Esophagus squamous epithelium (tissue), 4 donors: ENCODE results near the gene CFAP77.

Experiments used
- POLR2A ChIP-seq, 4 donors: fragments of 450-650 bp; IDR thresholded peaks; one replicate each; pipeline ENCODE4 v1.6.1; 2017; ENCODE audit warnings: antibody characterized with exemption in 4 of 4, mild to moderate bottlenecking in 4 of 4, moderate library complexity in 3 of 4
- TF ChIP-seq, protein P1 (sequence below), 6 experiments: fragments of 450-650 bp in 4 of 6; fragments of 200-600 bp in 2 of 6; sonication (generic) in 2 of 6; IDR thresholded peaks; one replicate each; pipeline ENCODE4 v1.5.1; 2016 to 2019; ENCODE audit warnings: antibody characterized with exemption in 6 of 6, mild to moderate bottlenecking in 4 of 6, moderate library complexity in 4 of 6

DNA sequence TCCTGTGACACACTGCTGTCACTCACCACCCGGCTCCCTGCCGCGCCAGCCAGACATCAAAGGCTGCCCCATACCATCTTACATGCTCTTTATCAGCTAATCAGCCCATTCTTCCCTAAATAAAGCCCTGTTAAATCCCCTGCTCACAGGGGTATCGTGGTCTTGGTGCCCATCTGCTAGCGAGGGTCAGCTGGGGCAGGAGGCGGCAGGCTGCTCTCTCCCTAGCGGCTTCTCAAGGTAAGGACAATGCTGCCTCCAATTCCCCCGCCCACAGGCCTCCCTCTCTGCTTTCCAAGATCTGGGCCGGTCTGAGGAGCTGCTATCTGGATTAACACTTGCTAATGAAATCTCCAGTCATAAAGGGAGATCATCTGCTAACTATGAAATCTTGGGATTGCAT, 199.2 kb downstream of the CFAP77 start:
- TF ChIP-seq, protein P1, sequence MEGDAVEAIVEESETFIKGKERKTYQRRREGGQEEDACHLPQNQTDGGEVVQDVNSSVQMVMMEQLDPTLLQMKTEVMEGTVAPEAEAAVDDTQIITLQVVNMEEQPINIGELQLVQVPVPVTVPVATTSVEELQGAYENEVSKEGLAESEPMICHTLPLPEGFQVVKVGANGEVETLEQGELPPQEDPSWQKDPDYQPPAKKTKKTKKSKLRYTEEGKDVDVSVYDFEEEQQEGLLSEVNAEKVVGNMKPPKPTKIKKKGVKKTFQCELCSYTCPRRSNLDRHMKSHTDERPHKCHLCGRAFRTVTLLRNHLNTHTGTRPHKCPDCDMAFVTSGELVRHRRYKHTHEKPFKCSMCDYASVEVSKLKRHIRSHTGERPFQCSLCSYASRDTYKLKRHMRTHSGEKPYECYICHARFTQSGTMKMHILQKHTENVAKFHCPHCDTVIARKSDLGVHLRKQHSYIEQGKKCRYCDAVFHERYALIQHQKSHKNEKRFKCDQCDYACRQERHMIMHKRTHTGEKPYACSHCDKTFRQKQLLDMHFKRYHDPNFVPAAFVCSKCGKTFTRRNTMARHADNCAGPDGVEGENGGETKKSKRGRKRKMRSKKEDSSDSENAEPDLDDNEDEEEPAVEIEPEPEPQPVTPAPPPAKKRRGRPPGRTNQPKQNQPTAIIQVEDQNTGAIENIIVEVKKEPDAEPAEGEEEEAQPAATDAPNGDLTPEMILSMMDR (IDR thresholded peaks at IDR 0.05): no peak
- no peak for TF ChIP-seq POLR2A (IDR thresholded peaks at IDR 0.05)
